HepG2 (cell line): Measurements from ENCODE around the gene ODC1. TPM values are rescaled to one million over a fixed set of nuclear protein-coding genes. Genes with fewer than 3 reads are reported as not detected.

ENCODE experiments used
- FOXA1 ChIP-seq, 2 experiments: fragments of 450-650 bp in 1 of 2; sonication (generic) in 1 of 2; formaldehyde crosslinking in 1 of 2; IDR thresholded peaks; 2 replicates each; pipeline versions ENCODE4 v1.4.0 to v1.6.1; 2016 to 2020; ENCODE audit warnings: missing genetic modification reagents in 1 of 2
- IRF9 ChIP-seq: sonication (generic); formaldehyde crosslinking; IDR thresholded peaks from 2 replicates; pipeline ENCODE4 v1.8.0; 2022; ENCODE audit warnings: missing genetic modification reagents, mild to moderate bottlenecking, borderline replicate concordance
- NFIC ChIP-seq: IDR thresholded peaks from 2 replicates; pipeline ENCODE4 v1.6.1; 2012; ENCODE audit warnings: mild to moderate bottlenecking, low read length, inconsistent platforms
- STAT5B ChIP-seq: sonication (generic); formaldehyde crosslinking; IDR thresholded peaks from 2 replicates; pipeline ENCODE4 v1.4.0; 2020; ENCODE audit warnings: missing genetic modification reagents
- ZNF318 ChIP-seq: sonication (generic); formaldehyde crosslinking; IDR thresholded peaks from 2 replicates; pipeline ENCODE4 v1.4.0; 2020; ENCODE audit warnings: mild to moderate bottlenecking, missing genetic modification reagents
- ZNF446 ChIP-seq: sonication (generic); formaldehyde crosslinking; IDR thresholded peaks from 2 replicates; pipeline ENCODE4 v1.5.0; 2020; ENCODE audit warnings: mild to moderate bottlenecking, missing genetic modification reagents
- ZNF781 ChIP-seq: sonication (generic); formaldehyde crosslinking; IDR thresholded peaks from 2 replicates; pipeline ENCODE4 v1.5.1; 2020; ENCODE audit warnings: borderline replicate concordance, mild to moderate bottlenecking, missing genetic modification reagents; ENCODE audit errors: not compliant biosample characterization
- ZSCAN12 ChIP-seq: sonication (generic); formaldehyde crosslinking; IDR thresholded peaks from 2 replicates; pipeline ENCODE4 v1.9.0; 2021; ENCODE audit warnings: mild to moderate bottlenecking, missing genetic modification reagents
- polyA plus RNA-seq, 8 experiments: library from polyadenylated mRNA; depleted of rRNA in 3 of 8; stranded (reverse) in 7 of 8; unstranded in 1 of 8; fragments of >200 nt; fragmentation: Illumina TruSeq in 4 of 8; extraction: Trizol in 4 of 8; gene quantifications; 2 replicates each; pipeline versions ENCODE4 v1.2.1 to v1.2.3, GENCODE V29; 2011 to 2016; ENCODE audit warnings: low read depth in 4 of 8, missing spikeins in 1 of 8, mixed read lengths in 1 of 8; ENCODE audit not compliant: insufficient read depth in 1 of 8
- total RNA-seq, 5 experiments: library from RNA; depleted of rRNA; stranded (reverse); fragments of >200 nt; fragmentation: Illumina TruSeq; extraction: Trizol; gene quantifications; 2 replicates each; pipeline ENCODE4 v1.2.3, GENCODE V29; 2016; ENCODE audit warnings: low read depth in 1 of 5
- TF ChIP-seq, protein P1 (sequence below): sonication (generic); formaldehyde crosslinking; IDR thresholded peaks from 2 replicates; pipeline ENCODE4 v1.5.0; 2020; ENCODE audit warnings: mild to moderate bottlenecking, missing genetic modification reagents, borderline replicate concordance

Gene ODC1
- total and polyA plus RNA-seq, 2 of the 13 experiments (the other 11 are each of a cell fraction or from before 2014, with no cell fraction given): 142 to 371 TPM

- TF ChIP-seq ZNF318 (CRISPR knock-in tag): no peak
- no peak for TF ChIP-seq ZSCAN12 (CRISPR knock-in tag)
- 0 out of 2 replicates have a peak, but pooled peaks have one; percentile 47 for TF ChIP-seq IRF9
- TF ChIP-seq ZNF446 (CRISPR knock-in tag): no peak
- TF ChIP-seq FOXA1 (IDR thresholded peaks at IDR 0.05): no peak
- 0 out of 2 replicates have a peak, but pooled peaks have one; percentile 12 for TF ChIP-seq FOXA1 (CRISPR knock-in tag; IDR thresholded peaks at IDR 0.05)
- no peak for TF ChIP-seq STAT5B (CRISPR knock-in tag)
- TF ChIP-seq NFIC: no peak
- TF ChIP-seq, protein P1, sequence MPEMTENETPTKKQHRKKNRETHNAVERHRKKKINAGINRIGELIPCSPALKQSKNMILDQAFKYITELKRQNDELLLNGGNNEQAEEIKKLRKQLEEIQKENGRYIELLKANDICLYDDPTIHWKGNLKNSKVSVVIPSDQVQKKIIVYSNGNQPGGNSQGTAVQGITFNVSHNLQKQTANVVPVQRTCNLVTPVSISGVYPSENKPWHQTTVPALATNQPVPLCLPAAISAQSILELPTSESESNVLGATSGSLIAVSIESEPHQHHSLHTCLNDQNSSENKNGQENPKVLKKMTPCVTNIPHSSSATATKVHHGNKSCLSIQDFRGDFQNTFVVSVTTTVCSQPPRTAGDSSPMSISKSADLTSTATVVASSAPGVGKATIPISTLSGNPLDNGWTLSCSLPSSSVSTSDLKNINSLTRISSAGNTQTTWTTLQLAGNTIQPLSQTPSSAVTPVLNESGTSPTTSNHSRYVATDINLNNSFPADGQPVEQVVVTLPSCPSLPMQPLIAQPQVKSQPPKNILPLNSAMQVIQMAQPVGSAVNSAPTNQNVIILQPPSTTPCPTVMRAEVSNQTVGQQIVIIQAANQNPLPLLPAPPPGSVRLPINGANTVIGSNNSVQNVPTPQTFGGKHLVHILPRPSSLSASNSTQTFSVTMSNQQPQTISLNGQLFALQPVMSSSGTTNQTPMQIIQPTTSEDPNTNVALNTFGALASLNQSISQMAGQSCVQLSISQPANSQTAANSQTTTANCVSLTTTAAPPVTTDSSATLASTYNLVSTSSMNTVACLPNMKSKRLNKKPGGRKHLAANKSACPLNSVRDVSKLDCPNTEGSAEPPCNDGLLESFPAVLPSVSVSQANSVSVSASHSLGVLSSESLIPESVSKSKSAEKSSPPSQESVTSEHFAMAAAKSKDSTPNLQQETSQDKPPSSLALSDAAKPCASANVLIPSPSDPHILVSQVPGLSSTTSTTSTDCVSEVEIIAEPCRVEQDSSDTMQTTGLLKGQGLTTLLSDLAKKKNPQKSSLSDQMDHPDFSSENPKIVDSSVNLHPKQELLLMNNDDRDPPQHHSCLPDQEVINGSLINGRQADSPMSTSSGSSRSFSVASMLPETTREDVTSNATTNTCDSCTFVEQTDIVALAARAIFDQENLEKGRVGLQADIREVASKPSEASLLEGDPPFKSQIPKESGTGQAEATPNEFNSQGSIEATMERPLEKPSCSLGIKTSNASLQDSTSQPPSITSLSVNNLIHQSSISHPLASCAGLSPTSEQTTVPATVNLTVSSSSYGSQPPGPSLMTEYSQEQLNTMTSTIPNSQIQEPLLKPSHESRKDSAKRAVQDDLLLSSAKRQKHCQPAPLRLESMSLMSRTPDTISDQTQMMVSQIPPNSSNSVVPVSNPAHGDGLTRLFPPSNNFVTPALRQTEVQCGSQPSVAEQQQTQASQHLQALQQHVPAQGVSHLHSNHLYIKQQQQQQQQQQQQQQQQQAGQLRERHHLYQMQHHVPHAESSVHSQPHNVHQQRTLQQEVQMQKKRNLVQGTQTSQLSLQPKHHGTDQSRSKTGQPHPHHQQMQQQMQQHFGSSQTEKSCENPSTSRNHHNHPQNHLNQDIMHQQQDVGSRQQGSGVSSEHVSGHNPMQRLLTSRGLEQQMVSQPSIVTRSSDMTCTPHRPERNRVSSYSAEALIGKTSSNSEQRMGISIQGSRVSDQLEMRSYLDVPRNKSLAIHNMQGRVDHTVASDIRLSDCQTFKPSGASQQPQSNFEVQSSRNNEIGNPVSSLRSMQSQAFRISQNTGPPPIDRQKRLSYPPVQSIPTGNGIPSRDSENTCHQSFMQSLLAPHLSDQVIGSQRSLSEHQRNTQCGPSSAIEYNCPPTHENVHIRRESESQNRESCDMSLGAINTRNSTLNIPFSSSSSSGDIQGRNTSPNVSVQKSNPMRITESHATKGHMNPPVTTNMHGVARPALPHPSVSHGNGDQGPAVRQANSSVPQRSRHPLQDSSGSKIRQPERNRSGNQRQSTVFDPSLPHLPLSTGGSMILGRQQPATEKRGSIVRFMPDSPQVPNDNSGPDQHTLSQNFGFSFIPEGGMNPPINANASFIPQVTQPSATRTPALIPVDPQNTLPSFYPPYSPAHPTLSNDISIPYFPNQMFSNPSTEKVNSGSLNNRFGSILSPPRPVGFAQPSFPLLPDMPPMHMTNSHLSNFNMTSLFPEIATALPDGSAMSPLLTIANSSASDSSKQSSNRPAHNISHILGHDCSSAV (CRISPR knock-in tag): no peak
- TF ChIP-seq ZNF781 (CRISPR knock-in tag): no peak
Measured at GRCh38 chr2:10400978-10401951, 46.9 kb downstream of the ODC1 start (continued).
